K562 (cell line): ENCODE measurements around the gene PYCR2. TPM values are rescaled to one million over a fixed set of nuclear protein-coding genes. Genes with fewer than 3 reads are reported as not detected.

ENCODE experiments used
- ARID1B ChIP-seq: fragments of 450-650 bp; IDR thresholded peaks from 2 replicates; pipeline ENCODE4 v1.6.1; 2016; ENCODE audit warnings: antibody characterized with exemption, mild to moderate bottlenecking, inconsistent platforms
- ARNT ChIP-seq, 2 experiments: fragments of 450-650 bp; IDR thresholded peaks; 2 replicates each; pipeline ENCODE4 v1.6.1; 2016; ENCODE audit warnings: mild to moderate bottlenecking in 1 of 2
- L3MBTL2 ChIP-seq: fragments of 450-650 bp; IDR thresholded peaks from 2 replicates; pipeline ENCODE4 v1.6.1; 2016; ENCODE audit warnings: mild to moderate bottlenecking, moderate library complexity
- MXI1 ChIP-seq: IDR thresholded peaks from 2 replicates; pipeline ENCODE4 v1.6.1; 2011; ENCODE audit warnings: low read depth, mild to moderate bottlenecking, improper control_type of control experiment, low read length
- NCOA2 ChIP-seq, 2 experiments: fragments of 450-650 bp; IDR thresholded peaks; 2 replicates each; pipeline ENCODE4 v1.6.1; 2018; ENCODE audit warnings: mild to moderate bottlenecking in 2 of 2, moderate library complexity in 1 of 2; ENCODE audit not compliant: partially characterized antibody in 2 of 2
- TBP ChIP-seq: optimal IDR thresholded peaks from 2 replicates; pipeline ENCODE3; 2011; ENCODE audit warnings: low read depth, low read length, improper control_type of control experiment
- TOE1 ChIP-seq, 2 experiments: fragments of 450-650 bp in 1 of 2; sonication (generic) in 1 of 2; formaldehyde crosslinking in 1 of 2; IDR thresholded peaks; 2 replicates each; pipeline versions ENCODE4 v1.7.1 to v1.8.0; 2016 to 2022; ENCODE audit warnings: borderline replicate concordance in 2 of 2, mild to moderate bottlenecking in 2 of 2, antibody characterized with exemption in 1 of 2, inconsistent platforms in 1 of 2, low read depth in 1 of 2, missing genetic modification reagents in 1 of 2, moderate library complexity in 1 of 2
- polyA plus RNA-seq, 8 experiments: library from polyadenylated mRNA; depleted of rRNA in 4 of 8; stranded (reverse) in 5 of 8; unstranded in 3 of 8; fragments of >200 nt; fragmentation: Nextera tagmentation in 2 of 8; fragmentation: Illumina TruSeq in 1 of 8; extraction: Ambion mirVana in 2 of 8; extraction: Trizol in 1 of 8; gene quantifications; 2 replicates each; pipeline versions ENCODE4 v1.2.1 to v1.2.3, GENCODE V29; 2011 to 2014; ENCODE audit warnings: inconsistent platforms in 1 of 8, missing spikeins in 1 of 8
- total RNA-seq, 7 experiments: library from RNA; depleted of rRNA in 6 of 7; stranded (reverse); fragments of >200 nt in 6 of 7; fragmentation: Illumina TruSeq in 2 of 7; extraction: Trizol in 2 of 7; gene quantifications; 2 replicates each; pipeline versions ENCODE4 v1.2.1 to v1.2.3, GENCODE V29; 2011 to 2021; ENCODE audit warnings: low replicate concordance in 1 of 7
- TF ChIP-seq, protein P1 (sequence below): fragments of 450-650 bp; formaldehyde crosslinking; IDR thresholded peaks from 2 replicates; pipeline ENCODE4 v1.4.0; 2022; ENCODE audit warnings: missing genetic modification characterization
- TF ChIP-seq, protein P2 (sequence below), 3 experiments: fragments of 200-800 bp in 1 of 3; sonication (Bioruptor generic) in 1 of 3; sonication (generic) in 1 of 3; formaldehyde crosslinking in 1 of 3; IDR thresholded peaks; 2 replicates each; pipeline versions ENCODE4 v1.6.1 to v1.8.0; 2016 to 2022; ENCODE audit warnings: mild to moderate bottlenecking in 2 of 3, missing compliant biosample characterization in 2 of 3, missing genetic modification characterization in 2 of 3, missing genetic modification reagents in 1 of 3
- TF ChIP-seq, protein P3 (sequence below): IDR thresholded peaks from 2 replicates; pipeline ENCODE4 v1.6.1; 2016; ENCODE audit warnings: missing genetic modification characterization, missing compliant biosample characterization
- TF ChIP-seq, protein P4 (sequence below), 2 experiments: fragments of 250-450 bp in 1 of 2; fragments of 450-650 bp in 1 of 2; sonication (Bioruptor Pico) in 1 of 2; IDR thresholded peaks; 2 replicates each; pipeline versions ENCODE4 v1.6.1 to v1.8.0; 2016 to 2021; ENCODE audit warnings: mild to moderate bottlenecking in 2 of 2, moderate library complexity in 2 of 2, missing compliant biosample characterization in 1 of 2, missing genetic modification characterization in 1 of 2
- TF ChIP-seq, protein P5 (sequence below): fragments of 250-450 bp; sonication (Bioruptor Pico); IDR thresholded peaks from 2 replicates; pipeline ENCODE4 v1.8.0; 2022; ENCODE audit warnings: inconsistent platforms
- TF ChIP-seq, protein P6 (sequence below): sonication (generic); formaldehyde crosslinking; IDR thresholded peaks from 2 replicates; pipeline ENCODE4 v1.8.1; 2023; ENCODE audit warnings: mild to moderate bottlenecking, missing genetic modification reagents

PYCR2 gene
- total and polyA plus RNA-seq, 9 of the 15 experiments (the other 6 are each of a cell fraction or from before 2014, with no cell fraction given) = 5.5 to 219 (median 127) TPM

DNA sequence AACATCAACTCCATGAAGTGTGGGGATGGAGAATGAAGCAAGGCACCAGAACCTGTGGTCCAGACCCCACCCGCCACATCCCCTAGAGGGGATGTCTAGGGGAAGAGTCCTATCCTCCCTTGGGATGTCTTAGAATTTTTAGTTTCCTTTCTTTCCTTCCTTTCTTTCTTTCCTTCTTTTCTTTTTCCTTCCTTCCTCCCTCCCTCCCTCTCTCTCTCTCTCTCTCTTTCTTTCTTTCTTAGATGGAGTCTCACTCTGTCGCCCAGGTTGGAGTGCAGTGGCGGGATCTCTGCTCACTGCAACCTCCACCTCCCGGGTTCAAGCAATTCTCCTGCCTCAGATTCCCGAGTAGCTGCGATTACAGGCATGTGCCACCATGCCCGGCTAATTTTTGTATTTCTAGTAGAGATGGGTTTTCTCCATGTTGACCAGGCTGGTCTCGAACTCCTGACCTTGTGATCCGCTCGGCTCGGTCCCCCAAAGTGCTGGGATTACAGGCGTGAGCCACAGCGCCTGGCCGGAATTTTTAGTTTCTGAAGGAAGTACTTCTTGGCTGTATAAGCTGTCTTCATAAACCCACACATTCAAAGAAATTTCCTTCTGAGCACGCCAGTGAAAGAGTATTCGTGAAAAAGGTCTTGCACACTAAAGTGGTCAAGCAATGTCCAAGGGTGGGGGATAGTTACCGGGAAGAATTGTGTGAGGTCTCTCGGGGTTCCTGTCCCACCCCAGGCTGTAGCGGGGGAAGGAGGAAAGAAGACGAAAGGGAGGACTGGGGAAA, 37.8 kb upstream of the PYCR2 start (continued):
- TF ChIP-seq TOE1 (IDR thresholded peaks at IDR 0.05; ENCODE audit: borderline replicate concordance) (0 out of 2 replicates have a peak, but pooled peaks have one; percentile 38), TOE1 (CRISPR knock-in tag; IDR thresholded peaks at IDR 0.05; ENCODE audit: borderline replicate concordance, low read depth) (no peak), L3MBTL2 (no peak), ARID1B (no peak), ARNT (IDR thresholded peaks at IDR 0.05) (0 out of 4 replicates have a peak, but pooled peaks of 1 of the 2 experiments have one; percentile 7), TBP (peak; percentile 37), MXI1 (no peak), NCOA2 (IDR thresholded peaks at IDR 0.05; ENCODE audit: partially characterized antibody in 2 of 2) (no peak)
- TF ChIP-seq, protein P1, sequence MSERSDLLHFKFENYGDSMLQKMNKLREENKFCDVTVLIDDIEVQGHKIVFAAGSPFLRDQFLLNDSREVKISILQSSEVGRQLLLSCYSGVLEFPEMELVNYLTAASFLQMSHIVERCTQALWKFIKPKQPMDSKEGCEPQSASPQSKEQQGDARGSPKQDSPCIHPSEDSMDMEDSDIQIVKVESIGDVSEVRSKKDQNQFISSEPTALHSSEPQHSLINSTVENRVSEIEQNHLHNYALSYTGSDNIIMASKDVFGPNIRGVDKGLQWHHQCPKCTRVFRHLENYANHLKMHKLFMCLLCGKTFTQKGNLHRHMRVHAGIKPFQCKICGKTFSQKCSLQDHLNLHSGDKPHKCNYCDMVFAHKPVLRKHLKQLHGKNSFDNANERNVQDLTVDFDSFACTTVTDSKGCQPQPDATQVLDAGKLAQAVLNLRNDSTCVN (CRISPR knock-in tag) = peak; percentile 69; the same call in 1 of the 2 replicates
- TF ChIP-seq, protein P2, sequence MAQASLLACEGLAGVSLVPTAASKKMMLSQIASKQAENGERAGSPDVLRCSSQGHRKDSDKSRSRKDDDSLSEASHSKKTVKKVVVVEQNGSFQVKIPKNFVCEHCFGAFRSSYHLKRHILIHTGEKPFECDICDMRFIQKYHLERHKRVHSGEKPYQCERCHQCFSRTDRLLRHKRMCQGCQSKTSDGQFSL (CRISPR knock-in tag; IDR thresholded peaks at IDR 0.05) = no peak
- TF ChIP-seq, protein P2 (tag; IDR thresholded peaks at IDR 0.05) = 0 out of 4 replicates have a peak, but pooled peaks of 1 of the 2 experiments have one; percentile 36
- TF ChIP-seq, protein P3, sequence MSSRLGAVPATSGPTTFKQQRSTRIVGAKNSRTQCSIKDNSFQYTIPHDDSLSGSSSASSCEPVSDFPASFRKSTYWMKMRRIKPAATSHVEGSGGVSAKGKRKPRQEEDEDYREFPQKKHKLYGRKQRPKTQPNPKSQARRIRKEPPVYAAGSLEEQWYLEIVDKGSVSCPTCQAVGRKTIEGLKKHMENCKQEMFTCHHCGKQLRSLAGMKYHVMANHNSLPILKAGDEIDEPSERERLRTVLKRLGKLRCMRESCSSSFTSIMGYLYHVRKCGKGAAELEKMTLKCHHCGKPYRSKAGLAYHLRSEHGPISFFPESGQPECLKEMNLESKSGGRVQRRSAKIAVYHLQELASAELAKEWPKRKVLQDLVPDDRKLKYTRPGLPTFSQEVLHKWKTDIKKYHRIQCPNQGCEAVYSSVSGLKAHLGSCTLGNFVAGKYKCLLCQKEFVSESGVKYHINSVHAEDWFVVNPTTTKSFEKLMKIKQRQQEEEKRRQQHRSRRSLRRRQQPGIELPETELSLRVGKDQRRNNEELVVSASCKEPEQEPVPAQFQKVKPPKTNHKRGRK (tag) = peak; percentile 97
- TF ChIP-seq, protein P4, sequence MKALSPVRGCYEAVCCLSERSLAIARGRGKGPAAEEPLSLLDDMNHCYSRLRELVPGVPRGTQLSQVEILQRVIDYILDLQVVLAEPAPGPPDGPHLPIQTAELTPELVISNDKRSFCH (CRISPR knock-in tag; IDR thresholded peaks at IDR 0.05) = no peak
- TF ChIP-seq, protein P4 (tag; IDR thresholded peaks at IDR 0.05) = peak; percentile 41; the same call in 1 of the 2 replicates
- TF ChIP-seq, protein P5, sequence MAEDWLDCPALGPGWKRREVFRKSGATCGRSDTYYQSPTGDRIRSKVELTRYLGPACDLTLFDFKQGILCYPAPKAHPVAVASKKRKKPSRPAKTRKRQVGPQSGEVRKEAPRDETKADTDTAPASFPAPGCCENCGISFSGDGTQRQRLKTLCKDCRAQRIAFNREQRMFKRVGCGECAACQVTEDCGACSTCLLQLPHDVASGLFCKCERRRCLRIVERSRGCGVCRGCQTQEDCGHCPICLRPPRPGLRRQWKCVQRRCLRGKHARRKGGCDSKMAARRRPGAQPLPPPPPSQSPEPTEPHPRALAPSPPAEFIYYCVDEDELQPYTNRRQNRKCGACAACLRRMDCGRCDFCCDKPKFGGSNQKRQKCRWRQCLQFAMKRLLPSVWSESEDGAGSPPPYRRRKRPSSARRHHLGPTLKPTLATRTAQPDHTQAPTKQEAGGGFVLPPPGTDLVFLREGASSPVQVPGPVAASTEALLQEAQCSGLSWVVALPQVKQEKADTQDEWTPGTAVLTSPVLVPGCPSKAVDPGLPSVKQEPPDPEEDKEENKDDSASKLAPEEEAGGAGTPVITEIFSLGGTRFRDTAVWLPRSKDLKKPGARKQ (CRISPR knock-in tag) = peak; percentile 71; the same call in 1 of the 2 replicates
- TF ChIP-seq, protein P6, sequence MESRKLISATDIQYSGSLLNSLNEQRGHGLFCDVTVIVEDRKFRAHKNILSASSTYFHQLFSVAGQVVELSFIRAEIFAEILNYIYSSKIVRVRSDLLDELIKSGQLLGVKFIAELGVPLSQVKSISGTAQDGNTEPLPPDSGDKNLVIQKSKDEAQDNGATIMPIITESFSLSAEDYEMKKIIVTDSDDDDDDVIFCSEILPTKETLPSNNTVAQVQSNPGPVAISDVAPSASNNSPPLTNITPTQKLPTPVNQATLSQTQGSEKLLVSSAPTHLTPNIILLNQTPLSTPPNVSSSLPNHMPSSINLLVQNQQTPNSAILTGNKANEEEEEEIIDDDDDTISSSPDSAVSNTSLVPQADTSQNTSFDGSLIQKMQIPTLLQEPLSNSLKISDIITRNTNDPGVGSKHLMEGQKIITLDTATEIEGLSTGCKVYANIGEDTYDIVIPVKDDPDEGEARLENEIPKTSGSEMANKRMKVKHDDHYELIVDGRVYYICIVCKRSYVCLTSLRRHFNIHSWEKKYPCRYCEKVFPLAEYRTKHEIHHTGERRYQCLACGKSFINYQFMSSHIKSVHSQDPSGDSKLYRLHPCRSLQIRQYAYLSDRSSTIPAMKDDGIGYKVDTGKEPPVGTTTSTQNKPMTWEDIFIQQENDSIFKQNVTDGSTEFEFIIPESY = peak; percentile 12; the same call in 1 of the 2 replicates
